ENCODE measurements around the gene KDM4B.

Gene KDM4B

DNA sequence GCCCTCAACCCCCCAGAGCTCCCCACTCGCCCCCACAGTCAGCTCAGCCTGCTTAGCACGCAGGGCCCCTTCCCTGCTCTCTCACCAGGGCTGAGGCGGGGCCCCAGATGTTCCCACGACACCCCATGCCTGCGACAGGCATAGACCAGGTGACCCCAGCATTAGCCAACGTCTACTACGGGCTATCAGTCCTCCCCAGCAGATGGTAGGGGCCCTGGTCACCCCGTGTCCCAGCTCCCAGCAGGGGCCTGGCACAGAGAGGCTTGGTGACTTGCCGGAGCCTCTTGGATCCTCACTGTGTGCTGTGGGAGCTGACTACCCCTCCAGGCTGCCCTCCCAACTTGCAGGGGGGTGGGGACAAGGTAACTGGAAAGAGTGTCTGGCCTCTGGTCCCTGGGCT lies 80.6 kb downstream of the KDM4B start:
- DNase-seq (ENCODE audit: low read depth): no peak

DNA sequence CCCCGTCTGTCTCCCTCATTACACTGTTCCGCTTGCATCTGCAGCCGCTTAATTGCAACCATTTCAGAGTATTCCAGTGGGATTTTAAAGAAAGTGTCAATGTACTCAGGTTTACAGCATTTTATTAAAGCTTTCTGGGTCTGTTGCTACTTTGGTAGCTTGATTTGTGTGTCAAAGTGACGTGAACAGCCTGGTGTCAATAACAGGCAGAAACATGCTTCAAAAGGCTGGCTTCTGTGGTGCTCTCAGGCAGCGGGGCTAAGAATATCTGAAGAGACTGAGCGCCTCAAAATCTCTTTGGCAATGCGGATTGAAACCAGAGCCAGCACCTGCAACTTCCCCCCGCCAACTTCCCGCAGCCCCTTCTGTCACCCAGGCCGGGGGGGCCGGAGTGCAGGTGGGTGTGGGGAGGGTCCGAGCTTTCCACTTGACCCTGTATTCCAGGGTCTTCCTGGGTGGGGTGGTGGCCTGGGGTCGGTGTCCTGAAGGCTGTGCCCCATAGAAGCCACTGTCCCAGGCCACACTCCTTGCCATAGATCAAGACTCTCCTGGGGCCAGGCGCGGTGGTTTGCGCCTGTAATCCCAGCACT lies 81.2 kb downstream of the KDM4B start:
- no peak for DNase-seq (ENCODE audit: low read depth)

DNA sequence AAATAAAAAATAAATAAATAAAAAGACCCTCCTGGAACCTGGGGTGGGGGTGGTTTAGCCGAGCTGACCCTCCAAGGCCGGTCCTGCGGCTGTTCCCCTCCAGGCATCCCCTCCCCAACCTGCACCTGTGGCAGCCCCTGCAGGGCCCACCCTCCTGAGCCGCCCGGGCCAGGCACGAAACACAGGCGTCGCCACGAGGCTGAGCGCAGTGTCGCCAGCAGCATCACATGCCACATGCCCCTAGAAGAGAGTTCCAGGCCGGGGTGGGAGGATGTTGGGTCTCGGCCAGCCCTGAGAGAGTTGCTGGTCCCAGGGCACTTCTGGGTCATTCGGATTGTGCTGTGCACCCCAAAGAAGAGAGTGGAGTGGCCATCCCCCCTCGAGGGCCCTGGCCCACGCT lies 82.0 kb downstream of the KDM4B start:
- DNase-seq (ENCODE audit: low read depth): no peak

DNA sequence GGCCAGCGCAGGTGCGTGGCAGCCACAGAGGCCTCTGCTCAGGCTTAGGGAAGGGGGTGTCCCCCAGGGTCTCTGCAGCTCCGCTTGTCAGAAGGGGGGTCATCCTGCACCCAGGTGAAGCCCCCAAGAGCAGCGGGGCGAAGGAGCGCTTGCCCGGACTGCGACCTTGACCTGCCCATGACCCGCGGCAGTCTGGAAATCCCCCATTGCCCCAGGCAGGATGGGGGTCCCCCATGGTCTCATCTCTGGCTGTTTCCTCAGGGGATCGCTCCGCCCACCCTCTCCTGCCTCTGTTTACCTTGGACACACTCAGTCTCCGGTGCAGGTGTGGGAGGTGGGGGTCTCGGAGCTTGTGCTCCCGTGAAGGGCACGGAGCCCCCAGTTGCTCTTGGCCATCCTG lies 82.7 kb downstream of the KDM4B start:
- no peak for DNase-seq (ENCODE audit: low read depth)

DNA sequence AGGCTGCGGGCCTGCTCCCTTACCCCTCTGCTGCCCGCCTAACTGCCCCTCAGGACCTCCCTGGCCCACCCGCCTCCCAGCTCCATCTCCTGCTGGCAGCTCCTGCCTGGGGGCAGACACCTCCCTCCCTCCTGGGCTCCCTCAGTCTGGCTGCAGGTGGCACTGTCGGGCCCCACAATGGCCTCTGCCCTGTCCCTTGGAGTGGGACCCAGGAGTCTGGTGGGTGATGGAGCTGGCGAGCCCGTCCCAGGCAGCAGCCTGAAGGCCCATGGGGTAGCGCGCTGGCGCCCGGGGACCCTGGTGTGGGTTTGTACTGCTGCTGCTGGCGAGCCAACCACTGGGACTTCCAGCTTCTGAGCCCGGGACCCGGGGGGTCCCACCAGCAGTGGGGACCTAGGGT lies 83.6 kb downstream of the KDM4B start:
- no peak for DNase-seq (ENCODE audit: low read depth)

DNA sequence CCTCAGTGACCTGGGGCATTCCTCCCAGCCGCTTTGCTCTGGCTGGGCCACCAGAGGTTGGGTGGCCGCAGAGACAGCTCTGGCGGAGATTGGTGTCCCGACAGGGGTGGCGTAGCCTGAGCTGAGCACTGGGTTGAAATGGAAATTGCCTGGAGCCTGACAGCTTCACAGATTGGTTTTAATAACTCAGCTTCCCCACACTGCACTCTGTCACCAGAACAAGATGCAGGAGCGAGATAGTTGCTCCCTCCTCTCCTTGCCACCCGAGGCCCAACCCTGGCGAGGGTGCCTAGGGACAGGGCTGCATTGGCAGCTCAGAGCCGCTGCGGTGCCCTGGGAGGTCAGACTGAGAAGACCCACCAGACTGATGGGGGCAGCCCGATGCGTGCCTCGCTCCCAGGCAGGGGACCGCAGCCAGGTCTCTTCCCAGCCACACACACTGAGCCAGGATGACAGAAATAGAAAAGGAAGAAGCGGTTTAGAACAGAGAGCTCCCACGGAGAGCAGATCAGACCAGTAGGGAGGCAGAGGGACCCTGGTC lies 84.1 kb downstream of the KDM4B start:
- DNase-seq (ENCODE audit: low read depth): no peak

DNA sequence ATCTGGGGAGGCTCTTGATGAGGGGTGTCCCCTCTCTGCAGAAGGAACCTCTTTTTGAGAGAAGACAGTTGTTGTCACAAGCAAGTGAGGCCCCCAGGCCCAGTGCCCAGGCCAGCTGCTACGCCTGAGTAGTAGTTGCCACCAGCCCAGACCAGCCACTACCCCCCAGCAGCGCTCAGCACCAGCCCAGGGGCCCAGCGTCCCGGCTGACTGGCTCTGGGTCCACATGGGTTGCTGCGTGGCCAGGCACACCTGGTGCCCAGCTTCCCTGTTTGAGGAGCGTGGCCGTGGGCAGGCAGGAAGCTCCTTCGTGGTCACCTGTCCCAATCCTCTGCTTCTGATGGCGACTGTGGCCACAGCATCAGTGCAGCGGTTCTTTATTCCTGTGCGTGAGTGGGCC lies 84.7 kb downstream of the KDM4B start:
- DNase-seq (ENCODE audit: low read depth): no peak

DNA sequence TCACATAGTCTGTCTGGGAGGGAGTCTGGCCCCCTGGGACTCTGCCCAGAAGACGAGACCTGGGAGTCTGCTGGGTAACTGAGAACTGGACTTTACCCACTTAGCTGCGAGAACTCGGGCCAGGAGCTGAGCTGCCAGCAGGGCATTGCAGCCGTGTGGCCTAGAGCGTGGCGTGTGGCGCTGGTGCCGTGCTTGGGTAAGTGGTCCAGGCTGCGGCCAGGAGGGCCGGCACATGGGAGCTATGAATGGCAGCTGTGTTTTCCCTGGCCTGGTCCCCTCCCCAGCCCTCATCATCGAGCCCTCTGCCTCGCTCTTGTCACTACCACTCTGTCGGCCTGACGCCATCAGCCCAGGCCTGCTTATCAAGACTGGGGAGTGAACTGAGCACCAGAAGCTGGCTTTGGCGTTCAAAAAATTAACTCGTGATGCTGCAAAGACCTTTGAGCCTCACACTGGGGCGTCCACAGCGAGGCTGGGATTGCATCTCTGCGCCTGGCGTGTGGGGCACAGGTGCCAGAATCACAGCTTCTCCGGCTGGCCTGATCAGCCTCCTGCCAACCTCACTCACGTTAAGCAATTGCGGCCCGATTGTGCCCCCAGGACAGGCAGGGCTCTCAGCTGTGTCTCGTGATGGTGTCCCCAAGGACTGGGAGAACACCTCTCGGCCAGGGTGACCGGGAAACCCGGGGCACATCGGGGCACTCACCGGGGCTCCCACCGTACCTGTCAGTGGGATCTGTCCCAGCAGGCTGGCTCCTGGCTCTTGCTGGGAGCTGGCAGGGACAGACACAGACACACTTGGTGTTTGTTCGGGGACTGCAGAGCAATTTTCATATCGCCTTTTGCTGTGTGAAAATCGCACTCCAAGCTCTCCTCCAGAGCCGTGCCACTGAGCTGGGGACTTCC lies 85.9 kb downstream of the KDM4B start:
- no peak for DNase-seq (ENCODE audit: low read depth)

DNA sequence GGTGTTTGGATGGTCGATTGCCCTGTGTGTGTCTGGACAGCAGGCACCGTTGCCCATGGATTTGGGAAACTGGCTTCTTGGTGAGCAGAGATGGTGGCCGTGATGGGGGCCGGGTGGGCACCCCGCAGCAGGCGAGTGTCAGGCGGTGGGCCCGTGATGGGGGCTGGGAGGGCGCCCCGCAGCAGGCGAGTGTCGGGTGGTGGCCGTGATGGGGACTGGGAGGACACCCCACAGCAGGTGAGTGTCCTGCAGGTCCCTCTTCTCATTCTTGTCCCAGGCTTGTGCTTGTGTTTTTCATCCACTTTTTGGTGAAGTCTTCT lies 86.5 kb downstream of the KDM4B start:
- no peak for DNase-seq (ENCODE audit: low read depth)

DNA sequence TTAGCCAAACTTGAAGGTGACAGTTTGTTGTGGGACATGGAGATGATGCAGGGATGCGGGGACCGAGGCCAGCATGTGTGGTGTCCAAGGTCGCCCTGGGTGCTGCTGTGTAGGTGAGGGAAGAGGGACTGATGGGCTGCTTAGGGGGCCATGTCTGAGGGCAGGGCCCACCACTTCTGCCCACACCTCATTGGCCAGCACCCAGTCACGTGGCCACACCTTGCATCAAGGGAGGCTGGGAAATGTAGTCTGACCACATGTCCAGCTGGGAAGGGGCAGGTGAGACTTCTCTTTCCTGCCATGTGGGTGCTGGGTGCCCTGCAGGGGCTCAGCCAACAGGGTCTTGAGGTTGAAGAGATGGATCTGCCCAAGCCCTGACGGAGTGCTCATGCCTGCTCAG lies 88.9 kb downstream of the KDM4B start:
- no peak for DNase-seq (ENCODE audit: low read depth)

DNA sequence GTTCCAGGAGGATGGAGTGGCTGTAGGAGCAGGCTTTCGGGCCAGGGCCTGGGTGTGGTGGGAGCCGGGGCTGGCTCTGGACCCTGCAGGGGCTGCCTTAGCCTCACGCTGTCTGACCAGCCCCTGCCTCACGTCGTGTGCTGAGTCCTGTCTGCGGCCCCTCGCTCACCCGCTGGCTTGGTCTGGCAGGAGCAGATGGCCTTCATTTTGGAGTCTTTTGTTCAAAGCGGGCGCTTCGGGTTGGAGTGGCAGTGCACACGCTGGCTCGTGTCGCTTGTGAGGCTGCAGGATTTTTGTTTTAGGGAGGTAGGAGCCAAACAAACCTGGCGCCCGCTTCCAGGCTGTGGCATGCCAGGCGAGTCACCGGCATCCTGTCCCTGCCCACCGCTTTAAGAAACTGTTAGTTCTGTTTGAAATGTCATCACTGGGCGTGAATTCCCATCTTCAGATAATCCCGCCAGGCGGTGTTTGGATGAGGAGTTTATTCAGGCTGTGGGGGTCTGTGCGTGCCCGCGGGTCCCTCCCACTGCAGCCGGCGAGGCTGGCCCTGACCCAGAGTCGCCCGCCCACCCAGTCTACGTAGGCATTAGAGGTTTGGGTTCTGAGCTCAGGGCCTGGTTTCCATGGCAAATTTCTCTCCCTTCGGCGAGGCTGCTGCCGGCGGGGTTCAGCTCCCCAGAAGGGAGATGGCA lies 89.8 kb downstream of the KDM4B start:
- no peak for DNase-seq (ENCODE audit: low read depth)

DNA sequence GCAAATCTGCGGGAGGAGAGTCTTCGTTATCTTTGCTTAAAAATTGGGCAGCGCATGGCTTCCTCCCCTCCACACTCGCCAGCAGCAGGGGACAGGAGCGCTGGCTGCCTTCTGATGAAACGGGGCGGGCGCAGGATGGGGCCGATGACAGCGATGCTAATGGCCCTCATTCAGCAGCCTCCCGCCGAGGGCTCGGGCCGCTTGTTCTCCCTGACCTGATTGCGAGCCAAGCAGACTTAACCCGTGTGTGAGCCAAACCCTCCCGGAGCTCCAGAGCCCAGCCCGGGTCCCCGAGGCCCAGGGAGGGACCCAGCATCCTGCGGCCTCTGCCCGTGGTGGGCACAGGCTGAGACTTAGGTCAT lies 90.3 kb downstream of the KDM4B start:
- DNase-seq (ENCODE audit: low read depth): no peak

DNA sequence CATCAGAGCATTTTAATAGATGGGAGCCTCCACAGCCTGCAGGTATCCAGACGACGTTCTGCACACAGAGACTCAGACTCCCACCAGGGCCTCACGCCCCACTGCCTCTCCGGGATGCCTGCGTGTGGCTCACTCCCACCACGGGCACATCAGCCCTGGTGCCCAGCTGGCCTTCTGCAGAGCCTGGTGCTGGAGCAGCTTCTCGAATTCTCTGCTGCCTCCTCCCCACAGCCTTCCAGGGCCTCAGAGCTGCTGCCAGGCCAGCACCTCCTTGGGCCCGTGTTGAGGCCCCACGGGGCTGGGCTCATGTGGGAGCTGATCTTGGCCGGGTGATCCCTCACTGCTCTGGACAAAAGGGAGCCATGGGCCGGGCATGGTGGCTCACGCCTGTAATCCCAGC lies 90.9 kb downstream of the KDM4B start:
- DNase-seq (ENCODE audit: low read depth): no peak

DNA sequence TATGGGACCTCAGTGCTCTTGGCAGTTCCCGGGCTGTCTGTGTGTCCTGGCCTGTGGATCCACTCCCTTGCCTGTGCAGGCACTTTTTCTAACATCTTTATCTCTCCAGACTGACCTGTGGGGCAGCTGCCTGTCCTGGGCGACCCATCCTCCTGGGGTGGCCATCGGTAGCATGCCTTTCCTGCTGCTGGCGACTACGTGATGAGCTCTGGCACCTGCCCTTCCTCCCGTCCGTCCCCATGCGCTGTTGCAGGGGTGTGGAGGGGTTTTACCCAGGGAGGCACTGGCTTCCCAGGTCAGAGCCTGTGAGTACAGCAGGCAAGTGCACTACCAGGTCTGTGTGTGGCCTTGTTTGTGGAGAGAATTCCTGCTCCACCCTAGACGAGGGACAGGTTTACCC lies 93.3 kb downstream of the KDM4B start:
- DNase-seq (ENCODE audit: low read depth): no peak

DNA sequence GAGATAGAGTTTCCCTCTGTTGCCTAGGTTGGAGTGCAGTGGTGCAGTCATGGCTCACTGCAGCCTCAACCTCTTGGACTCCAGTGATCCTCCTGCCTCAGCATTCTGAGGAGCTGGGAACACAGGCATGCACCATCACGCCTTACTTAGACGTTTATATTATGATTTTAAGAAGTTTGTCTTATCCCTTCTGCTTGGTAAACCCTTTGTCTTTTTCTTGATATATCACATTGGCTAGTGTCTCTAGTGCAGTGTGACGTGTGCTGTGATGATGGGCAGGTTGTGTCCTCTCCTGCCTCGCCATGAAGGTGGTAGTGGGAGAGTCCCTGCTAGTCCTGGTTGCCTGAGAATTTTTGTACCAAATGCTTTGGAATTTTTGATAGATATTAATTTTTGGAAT lies 93.9 kb downstream of the KDM4B start:
- no peak for DNase-seq (ENCODE audit: low read depth)

DNA sequence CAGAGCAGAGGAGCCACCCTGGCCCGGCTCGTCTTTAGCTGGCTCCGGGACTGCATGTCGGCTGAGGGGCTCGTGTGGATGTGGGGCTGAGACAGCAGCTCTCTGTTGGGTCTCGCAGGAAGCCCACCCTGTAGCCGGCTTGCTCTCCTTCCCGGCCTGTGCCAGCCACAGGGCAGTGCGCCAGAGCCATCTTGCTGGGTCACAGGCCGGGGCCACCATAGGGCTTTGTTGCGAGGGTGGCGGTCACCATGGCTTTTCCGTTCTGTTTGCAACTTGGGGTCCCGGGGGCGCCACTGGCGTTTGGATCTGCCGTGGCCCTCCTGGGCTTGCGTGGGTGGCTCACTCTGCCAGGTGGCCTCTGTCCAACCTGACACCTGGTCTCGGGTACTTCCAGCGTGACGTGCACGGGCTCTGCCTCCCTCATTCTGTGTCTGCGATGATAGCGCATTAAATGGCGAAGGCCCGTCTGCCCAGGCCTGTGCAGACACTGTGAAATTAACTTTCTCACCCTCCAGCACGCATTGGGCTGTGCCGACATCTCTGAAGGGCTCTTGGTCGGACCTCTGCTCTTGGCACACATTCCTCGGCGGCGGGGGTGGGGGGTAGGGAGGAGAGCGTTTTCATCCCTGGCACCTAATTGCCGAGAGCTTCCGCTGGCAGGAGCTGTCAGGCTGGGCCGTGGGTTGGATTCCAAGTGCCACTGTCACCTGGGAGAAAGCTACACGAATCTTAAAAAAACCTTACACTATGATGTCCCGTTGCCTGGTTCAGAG lies 95.1 kb downstream of the KDM4B start:
- DNase-seq (ENCODE audit: low read depth): no peak

DNA sequence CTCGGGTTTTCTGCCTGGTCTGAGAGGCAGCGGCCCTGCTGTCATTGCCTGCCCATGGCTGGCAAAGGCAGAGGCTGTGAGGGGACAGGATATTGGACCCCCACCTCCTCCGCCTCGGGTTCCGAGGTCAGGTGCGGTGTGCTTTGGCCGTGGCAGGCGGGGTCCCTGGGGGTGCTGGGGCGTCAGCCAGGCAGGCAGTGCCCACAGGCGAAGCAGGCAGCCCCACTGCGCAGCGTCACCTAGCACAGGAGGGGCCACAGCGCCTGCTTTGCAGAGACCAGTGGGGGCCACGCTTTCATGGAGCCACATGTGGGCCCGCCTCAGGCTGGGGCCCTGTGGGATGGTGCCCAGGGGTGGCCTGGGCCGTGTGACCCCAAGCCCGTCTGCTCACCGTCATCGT lies 96.0 kb downstream of the KDM4B start:
- no peak for DNase-seq (ENCODE audit: low read depth)

DNA sequence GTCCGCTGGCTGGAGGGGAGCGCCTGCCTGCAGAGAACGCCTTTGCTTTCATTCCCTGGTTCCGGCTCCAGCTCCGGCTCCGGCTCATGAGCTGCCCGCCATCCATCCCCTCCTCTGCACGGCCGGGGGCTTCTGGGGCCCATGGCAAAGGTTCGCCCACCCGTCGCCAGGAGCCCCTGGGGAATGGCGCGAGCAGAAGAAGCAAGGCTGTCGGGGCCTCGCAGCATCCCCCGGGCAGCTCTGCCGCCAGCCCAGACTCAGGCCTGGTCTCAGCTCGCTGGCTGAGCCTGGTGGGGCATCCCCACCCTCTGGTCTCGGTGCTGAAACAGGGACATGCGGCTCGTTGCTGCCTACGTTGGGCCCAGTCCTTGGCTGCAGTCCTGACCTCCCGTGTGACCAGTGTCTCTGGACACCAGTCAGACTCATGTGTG lies 96.8 kb downstream of the KDM4B start:
- no peak for DNase-seq (ENCODE audit: low read depth)

DNA sequence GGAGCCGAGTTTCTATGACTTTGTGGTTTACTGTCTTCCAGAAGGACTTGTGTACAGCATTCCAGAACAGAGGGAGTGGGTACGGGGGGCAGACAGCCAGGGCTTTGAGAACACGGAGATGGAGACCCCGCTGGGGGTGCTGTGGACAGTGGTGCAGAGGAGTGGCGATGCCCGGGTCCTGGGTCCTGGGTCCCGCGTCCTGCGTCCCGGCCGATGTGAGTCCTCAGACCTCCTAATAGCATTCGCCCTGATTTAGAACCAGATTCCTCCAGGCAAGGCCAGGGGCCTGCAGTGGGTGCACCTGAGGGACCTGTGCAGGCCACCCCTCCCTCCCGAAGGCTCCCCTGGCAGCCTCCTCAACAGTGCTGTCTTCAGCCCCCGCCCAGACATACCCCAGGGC lies 97.9 kb downstream of the KDM4B start:
- no peak for DNase-seq (ENCODE audit: low read depth)

DNA sequence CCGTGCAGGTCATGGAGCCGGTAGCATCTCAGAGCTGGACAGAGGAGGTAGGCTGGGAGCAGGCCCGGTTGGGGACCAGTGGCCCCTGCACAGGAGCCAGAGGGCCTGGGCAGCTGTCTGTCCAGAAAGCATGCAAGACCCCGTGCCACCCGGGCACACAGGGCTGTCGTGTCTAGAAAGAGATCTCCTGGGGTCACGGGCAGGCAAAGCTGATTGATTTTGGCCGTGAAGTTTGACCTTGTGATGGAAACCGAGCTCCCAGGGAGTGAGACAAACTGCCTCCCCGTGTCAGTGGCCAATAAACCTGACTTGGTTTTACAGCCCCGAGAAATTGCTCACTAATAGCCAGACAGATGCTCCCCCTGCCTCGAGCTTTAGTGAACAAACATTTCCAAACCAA lies 98.8 kb downstream of the KDM4B start:
- no peak for DNase-seq (ENCODE audit: low read depth)

DNA sequence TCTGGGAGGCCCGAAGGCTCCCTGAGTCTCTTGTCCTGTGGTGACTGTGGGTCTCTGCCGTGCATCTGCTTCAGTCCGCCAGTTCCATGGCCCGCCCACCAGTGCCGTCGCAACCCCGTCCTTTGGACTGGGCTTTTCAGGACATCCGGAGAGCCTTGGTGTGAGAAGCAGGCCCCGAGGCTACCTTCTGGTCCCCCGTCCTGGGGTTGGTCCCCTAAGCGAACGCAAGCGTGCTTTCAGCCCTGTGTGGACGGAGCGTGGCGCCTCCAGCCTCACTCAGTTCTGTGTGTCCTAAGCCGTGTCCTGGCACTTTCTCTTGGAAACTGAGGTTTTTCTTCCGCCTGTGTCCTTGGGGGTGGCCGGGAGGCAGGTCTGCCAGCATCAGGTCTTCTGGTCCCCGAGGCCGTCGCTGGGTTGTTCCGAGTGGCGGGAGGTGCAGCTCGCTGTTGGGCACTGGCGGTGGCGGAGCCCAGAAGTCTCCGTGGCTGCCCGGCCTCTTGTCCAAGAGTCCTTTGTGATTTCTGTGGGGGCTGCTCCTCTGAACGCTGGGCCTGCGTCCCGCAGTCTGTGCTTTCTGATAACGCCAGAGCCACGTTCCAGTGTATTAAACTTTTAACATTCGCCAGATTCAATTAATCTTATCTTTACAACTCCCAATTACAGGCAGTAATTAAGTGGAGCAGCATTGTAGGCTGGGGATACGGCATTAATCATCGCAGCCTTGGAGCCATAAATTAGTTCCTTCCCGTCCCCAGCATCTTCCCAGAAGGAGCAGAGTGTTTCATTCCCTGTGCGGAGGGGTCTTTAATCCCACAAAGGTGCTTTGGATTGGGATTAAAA lies 99.5 kb downstream of the KDM4B start:
- no peak for DNase-seq (ENCODE audit: low read depth)

DNA sequence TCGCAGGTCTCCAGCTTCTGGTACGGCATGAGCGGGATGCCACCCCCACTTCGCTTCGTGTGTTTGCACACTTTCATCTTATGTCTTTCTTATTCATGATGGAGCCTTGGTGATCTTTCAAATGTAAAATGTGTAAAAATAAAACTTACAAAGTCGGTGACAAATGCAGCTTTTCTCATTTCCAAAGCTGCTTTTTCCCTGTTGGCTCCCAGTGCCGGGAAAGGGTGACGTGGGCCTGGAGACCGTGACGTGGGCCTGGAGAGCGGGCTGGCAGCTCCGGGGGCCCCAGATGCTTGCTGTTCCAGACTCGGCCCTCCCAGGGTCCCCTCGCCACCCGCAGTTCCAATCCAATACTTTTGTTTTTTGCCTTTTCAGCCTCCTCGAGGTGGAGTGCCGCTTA lies 101.4 kb downstream of the KDM4B start:
- no peak for DNase-seq (ENCODE audit: low read depth)
